Keratinocyte (primary cell): Measurements from ENCODE around the gene PLXNB1. TPM values are rescaled to one million over a fixed set of nuclear protein-coding genes. Genes with fewer than 3 reads are reported as not detected.

Experiments
- DNase-seq: peaks from one replicate; pipeline ENCODE4 v3.0.0-alpha.2; 2011; ENCODE audit warnings: low read depth, missing footprints, low spot score
- FAIRE-seq: peaks from 2 replicates; lab custom pipeline; 2011; peaks lifted over from hg19 to GRCh38; lab: Jason Lieb, UNC
- H2AFZ ChIP-seq: 2 replicates; pipeline ENCODE4 v1.6.0; 2012; ENCODE audit warnings: low read length, control low read depth, inconsistent platforms; ENCODE audit not compliant: control insufficient read depth
- H3K27ac ChIP-seq: 2 replicates; pipeline ENCODE4 v1.5.1; 2011; ENCODE audit warnings: low read length; ENCODE audit not compliant: control insufficient read depth, insufficient read depth
- H3K27me3 ChIP-seq: 3 replicates; pipeline ENCODE4 v1.6.0; 2011; ENCODE audit warnings: low read length; ENCODE audit not compliant: control insufficient read depth, insufficient read depth; ENCODE audit errors: extremely low read depth
- H3K36me3 ChIP-seq, 2 experiments: 2 replicates in 1 of 2; 3 replicates in 1 of 2; pipeline ENCODE4 v1.5.1; 2011; ENCODE audit warnings: low read length in 2 of 2, mild to moderate bottlenecking in 1 of 2; ENCODE audit not compliant: control insufficient read depth in 2 of 2, insufficient read depth in 2 of 2; ENCODE audit errors: extremely low read depth in 1 of 2
- H3K4me1 ChIP-seq: 3 replicates; pipeline ENCODE4 v1.5.1; 2011; ENCODE audit warnings: low read length; ENCODE audit not compliant: control insufficient read depth, insufficient read depth; ENCODE audit errors: extremely low read depth
- H3K4me2 ChIP-seq: 3 replicates; pipeline ENCODE4 v1.6.0; 2011; ENCODE audit warnings: low read depth, low read length; ENCODE audit not compliant: control insufficient read depth, insufficient read depth; ENCODE audit errors: extremely low read depth
- H3K4me3 ChIP-seq, 3 experiments: fragments of 200-600 bp in 1 of 3; sonication (generic) in 1 of 3; 2 replicates in 2 of 3; 3 replicates in 1 of 3; pipeline ENCODE4 v1.5.1; 2011 to 2016; ENCODE audit warnings: low read length in 3 of 3, mild to moderate bottlenecking in 3 of 3, control low read depth in 2 of 3, inconsistent platforms in 1 of 3, low read depth in 1 of 3, mixed read lengths in 1 of 3, mixed run types in 1 of 3, moderate library complexity in 1 of 3; ENCODE audit not compliant: control insufficient read depth in 2 of 3, insufficient read depth in 2 of 3; ENCODE audit errors: extremely low read depth in 1 of 3
- H3K79me2 ChIP-seq: 2 replicates; pipeline ENCODE4 v1.6.0; 2012; ENCODE audit warnings: low read length; ENCODE audit not compliant: control insufficient read depth, insufficient read depth
- H3K9ac ChIP-seq: 3 replicates; pipeline ENCODE4 v1.6.0; 2011; ENCODE audit warnings: low read length; ENCODE audit not compliant: control insufficient read depth, insufficient read depth; ENCODE audit errors: extremely low read depth
- H3K9me1 ChIP-seq: 3 replicates; pipeline ENCODE4 v1.6.0; 2011; ENCODE audit warnings: low read length; ENCODE audit not compliant: control insufficient read depth, insufficient read depth; ENCODE audit errors: extremely low read depth
- H3K9me3 ChIP-seq: 2 replicates; pipeline ENCODE4 v1.5.1; 2012; ENCODE audit warnings: low read depth, low read length; ENCODE audit not compliant: control insufficient read depth
- H4K20me1 ChIP-seq: 3 replicates; pipeline ENCODE4 v1.6.0; 2011; ENCODE audit warnings: low read length; ENCODE audit not compliant: control insufficient read depth, insufficient read depth; ENCODE audit errors: extremely low read depth
- EZH2 ChIP-seq: IDR thresholded peaks from one replicate; pipeline ENCODE4 v1.6.1; 2012; ENCODE audit warnings: inconsistent platforms, mild to moderate bottlenecking, low read length, moderate library complexity
- dilution Hi-C: fragments of 300-500 bp; cut with MboI; formaldehyde crosslinking; loops from one replicate; pipeline ENCODE4 v1.7.0; 2020; ENCODE audit warnings: low sequenced_read_pairs; ENCODE audit not compliant: extremely low pct_ligation_motif_present
- polyA plus RNA-seq, 5 experiments: library from polyadenylated mRNA; depleted of rRNA in 3 of 5; stranded (reverse) in 3 of 5; stranded (forward) in 1 of 5; unstranded in 1 of 5; fragments of >200 nt; gene quantifications; 1 replicate in 1 of 5; 2 replicates in 3 of 5; 3 replicates in 1 of 5; pipeline versions ENCODE4 v1.2.1 to v1.2.3, GENCODE V29; 2011 to 2012; ENCODE audit warnings: missing spikeins in 2 of 5, low read depth in 1 of 5, low replicate concordance in 1 of 5
- TF ChIP-seq, protein P1 (sequence below), 3 experiments: IDR thresholded peaks in 1 of 3; conservative IDR thresholded peaks in 1 of 3; optimal IDR thresholded peaks in 1 of 3; 2 replicates in 2 of 3; 3 replicates in 1 of 3; pipeline versions ENCODE3 to v1.5.1; 2011; ENCODE audit warnings: low read length in 3 of 3, mild to moderate bottlenecking in 3 of 3, moderate library complexity in 2 of 3, control low read depth in 1 of 3, inconsistent platforms in 1 of 3; ENCODE audit not compliant: insufficient read depth in 2 of 3; ENCODE audit errors: extremely low read depth in 1 of 3

Gene PLXNB1
- polyA plus RNA-seq, 1 donor (not counting 4 experiments of a cell fraction or from before 2014, with no cell fraction given): 83.0 TPM

DNA sequence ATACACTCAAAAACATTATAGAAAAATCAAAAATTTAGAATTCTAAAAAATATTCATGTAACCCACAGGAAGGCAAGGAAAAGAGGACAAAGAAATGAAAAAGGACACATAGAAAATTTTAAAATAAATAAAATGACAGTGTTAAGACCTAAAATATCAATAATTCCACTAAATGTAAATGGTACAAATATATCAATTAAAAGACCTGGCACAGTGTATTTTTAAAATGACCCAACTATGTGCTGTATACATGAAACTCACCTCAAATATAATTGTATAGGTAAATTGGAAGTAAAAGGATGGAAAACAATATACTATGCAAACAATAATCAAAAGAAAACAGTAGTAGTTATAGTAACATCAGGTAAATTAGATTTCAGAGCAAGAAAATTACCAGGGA is 68.0 kb downstream of the PLXNB1 start:
- H3K27ac ChIP-seq: no peak overlapping the region
- no peak overlapping the region for H3K9ac ChIP-seq
- H3K4me1 ChIP-seq: no peaks in the 10 kb centered on the region
- no peaks in the 10 kb centered on the region for H3K9me1 ChIP-seq
- H3K79me2 ChIP-seq: no peaks in the 10 kb centered on the region
- no peak overlapping the region for H2AFZ ChIP-seq
- peaks cover 2% of the 10 kb centered on the region for H3K9me3 ChIP-seq
- FAIRE-seq: no peak
- no peak overlapping the region for H3K4me3 ChIP-seq
- no peaks in the 10 kb centered on the region for H3K27me3 ChIP-seq
- no peak overlapping the region for H3K4me2 ChIP-seq
- no peak for DNase-seq
- no peaks in the 10 kb centered on the region for H3K36me3 ChIP-seq
- no peak for TF ChIP-seq EZH2
- TF ChIP-seq, protein P1, sequence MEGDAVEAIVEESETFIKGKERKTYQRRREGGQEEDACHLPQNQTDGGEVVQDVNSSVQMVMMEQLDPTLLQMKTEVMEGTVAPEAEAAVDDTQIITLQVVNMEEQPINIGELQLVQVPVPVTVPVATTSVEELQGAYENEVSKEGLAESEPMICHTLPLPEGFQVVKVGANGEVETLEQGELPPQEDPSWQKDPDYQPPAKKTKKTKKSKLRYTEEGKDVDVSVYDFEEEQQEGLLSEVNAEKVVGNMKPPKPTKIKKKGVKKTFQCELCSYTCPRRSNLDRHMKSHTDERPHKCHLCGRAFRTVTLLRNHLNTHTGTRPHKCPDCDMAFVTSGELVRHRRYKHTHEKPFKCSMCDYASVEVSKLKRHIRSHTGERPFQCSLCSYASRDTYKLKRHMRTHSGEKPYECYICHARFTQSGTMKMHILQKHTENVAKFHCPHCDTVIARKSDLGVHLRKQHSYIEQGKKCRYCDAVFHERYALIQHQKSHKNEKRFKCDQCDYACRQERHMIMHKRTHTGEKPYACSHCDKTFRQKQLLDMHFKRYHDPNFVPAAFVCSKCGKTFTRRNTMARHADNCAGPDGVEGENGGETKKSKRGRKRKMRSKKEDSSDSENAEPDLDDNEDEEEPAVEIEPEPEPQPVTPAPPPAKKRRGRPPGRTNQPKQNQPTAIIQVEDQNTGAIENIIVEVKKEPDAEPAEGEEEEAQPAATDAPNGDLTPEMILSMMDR (optimal IDR thresholded peaks at IDR 0.05 in 1 of 3, IDR thresholded peaks at IDR 0.05 in 1 of 3, conservative IDR thresholded peaks at IDR 0.05 in 1 of 3; ENCODE audit: extremely low read depth in 1 of 3, insufficient read depth in 2 of 3, low read length in 3 of 3): no peak
- dilution Hi-C loops: no loop called here
- H4K20me1 ChIP-seq: no peaks in the 10 kb centered on the region

DNA sequence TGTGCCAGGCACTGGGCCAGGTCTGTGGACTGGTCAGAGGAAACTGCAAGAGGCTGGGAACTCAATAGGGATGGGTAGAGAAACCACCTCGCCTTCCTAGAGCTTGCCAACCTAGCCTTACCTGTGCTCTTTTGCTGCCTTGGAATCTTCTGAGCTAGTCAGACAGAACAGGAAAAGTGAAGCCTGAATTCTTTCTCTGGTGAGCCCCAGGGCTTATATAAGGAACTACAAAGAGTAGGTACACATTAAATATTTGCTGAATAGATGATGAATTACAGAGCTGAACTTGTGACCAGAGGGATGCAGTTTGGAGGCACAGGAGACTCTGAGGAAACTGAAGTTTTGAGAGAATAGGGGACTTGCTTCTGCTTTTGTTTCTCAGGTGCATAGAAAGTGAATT is 73.5 kb downstream of the PLXNB1 start:
- Histone ChIP-seq H2AFZ (no peak overlapping the region), H4K20me1 (no peaks in the 10 kb centered on the region), H3K27me3 (no peaks in the 10 kb centered on the region), H3K9me3 (peaks cover 2% of the 10 kb centered on the region), H3K9ac (no peak overlapping the region), H3K9me1 (no peaks in the 10 kb centered on the region), H3K4me3 (no peak overlapping the region), H3K4me2 (no peak overlapping the region), H3K36me3 (no peaks in the 10 kb centered on the region), H3K4me1 (peaks cover 9% of the 10 kb centered on the region), H3K79me2 (no peaks in the 10 kb centered on the region), H3K27ac (no peak overlapping the region)
- no peak for DNase-seq
- dilution Hi-C loops: no loop called here
- TF ChIP-seq EZH2: no peak
- TF ChIP-seq, protein P1 (optimal IDR thresholded peaks at IDR 0.05 in 1 of 3, IDR thresholded peaks at IDR 0.05 in 1 of 3, conservative IDR thresholded peaks at IDR 0.05 in 1 of 3; ENCODE audit: extremely low read depth in 1 of 3, insufficient read depth in 2 of 3, low read length in 3 of 3): no peak
- no peak for FAIRE-seq
